Suppressor macrophage (primary cell): ENCODE results near the gene RBAK.
"Not testable (repeated sequence)": the region's sequence is repeated elsewhere in the genome, so short reads cannot be mapped to it uniquely, and the experiment has no call there.

ENCODE experiments used
- DNase-seq, 4 experiments: peaks; one replicate each; pipeline ENCODE4 v3.0.0-alpha.2; 2020 to 2022
- total RNA-seq, 17 experiments: gene quantifications; one replicate each; lab custom pipeline; 2026; ENCODE audit warnings: mixed read lengths in 6 of 17, inconsistent platforms in 3 of 17; lab: John Stamatoyannopoulos, UW

The RBAK gene
- 5.6 to 33.6 (median 18.2) reads per million in 17 experiments for total RNA-seq

DNA sequence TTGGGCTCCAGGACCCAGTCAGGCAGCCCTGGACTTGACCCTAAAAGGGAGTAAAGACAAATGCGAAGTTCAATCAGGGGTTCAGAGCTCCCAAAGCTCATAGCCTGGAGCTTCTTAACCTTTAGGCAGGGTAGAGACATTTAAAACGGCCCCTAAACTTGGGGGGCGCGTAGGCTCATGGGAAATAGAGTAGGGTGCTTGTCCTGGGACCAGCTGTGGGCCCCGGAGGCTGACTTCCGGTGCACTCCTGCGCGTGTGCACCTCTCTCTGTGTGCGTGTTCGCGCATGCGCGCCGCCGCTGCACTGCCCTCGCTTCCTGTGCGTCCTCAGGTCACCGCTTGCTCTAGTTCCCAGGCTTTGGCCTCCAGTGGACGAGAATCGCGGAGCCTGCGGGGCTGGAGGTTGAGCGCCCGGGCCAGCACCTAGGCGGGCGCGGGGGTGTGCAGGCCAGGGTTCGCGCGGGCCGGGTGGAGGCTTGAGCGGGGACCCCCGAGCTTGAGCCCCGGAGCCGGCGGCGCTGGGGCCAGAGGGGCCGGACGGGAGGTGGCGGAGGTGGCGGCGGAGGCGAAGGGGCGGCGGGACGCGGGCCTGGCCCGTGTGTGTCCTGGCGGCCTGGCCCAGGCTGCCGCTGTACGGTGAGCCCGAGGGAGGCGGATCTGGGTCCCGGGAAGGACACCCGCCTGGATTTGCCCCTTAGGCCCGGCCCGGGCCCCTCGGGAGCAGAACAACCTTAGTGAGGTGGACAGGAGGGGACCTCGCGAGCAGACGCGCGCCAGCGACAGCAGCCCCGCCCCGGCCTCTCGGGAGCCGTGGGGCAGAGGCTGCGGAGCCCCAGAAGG, at the start of gene RBAK:
Gene RBAK, plus strand, starts transcription at position 303 of the 839 bp plus-strand sequence. CDS start 2,217 bp downstream, outside the sequence.
- DNase-seq: peak; percentile 96 to 99 (median 98)

DNA sequence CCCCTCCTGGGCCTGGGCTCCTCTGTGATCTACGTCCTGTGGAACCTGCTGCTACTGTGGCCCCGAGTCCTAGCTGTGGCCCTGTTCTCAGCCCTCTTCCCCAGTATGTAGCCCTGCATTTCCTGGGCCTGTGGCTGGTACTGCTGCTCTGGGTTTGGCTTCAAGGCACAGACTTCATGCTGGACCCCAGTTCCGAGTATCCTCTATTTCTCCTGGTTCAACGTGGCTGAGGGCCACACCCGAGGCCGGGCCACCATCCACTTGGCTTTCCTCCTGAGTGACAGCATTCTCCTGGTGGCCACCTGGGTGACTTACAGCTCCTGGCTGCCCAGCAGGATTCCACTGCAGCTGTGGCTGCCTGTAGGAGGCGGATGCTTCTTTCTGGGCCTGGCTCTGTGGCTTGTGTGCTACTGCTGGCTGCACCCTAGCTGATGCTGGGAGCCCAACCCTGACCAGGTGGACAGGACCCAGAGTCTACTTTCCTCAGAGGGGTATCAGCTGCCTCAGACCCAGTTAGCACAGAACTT, 48.9 kb upstream of the RBAK start:
- DNase-seq: no peak

DNA sequence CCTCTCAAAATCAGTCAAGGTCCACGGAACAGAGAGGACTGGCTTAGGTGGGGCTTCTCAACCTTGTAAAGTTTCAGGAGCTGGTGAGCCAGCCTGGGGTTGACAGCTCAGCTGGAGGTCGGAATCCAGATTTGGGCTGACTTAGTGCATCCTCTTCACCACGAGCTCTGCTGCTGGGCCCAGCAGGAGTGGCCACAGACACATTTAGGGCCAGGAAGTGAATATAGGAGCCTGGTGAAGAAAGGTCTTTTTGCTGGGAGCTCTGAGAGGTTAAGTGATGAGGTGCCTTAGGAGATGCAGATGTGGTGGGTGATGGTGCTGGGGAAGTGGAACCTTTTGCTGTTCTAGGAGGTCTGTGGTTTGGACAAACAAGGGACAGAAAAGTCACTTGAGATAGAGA, 47.4 kb upstream of the RBAK start:
- DNase-seq: no peak

DNA sequence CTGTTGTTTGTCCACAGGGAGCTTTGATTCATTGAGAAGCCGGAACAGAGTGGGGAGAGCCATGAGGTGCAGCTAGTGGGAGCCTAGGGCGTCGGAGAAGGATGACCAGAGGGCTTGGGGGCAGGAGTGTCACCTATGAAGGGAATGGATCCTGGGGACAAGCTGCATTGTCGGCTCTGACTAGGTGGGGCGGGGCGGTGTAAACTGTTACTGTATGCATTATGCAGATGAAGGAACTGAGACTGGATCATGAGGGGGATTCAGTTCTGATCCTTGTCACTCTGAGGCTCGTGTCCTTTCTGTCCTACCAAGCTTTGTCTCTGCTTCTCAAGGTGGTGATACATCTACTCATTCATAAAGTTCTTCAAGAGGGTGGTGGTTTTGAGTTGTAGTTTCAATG, 46.8 kb upstream of the RBAK start:
- DNase-seq: no peak

DNA sequence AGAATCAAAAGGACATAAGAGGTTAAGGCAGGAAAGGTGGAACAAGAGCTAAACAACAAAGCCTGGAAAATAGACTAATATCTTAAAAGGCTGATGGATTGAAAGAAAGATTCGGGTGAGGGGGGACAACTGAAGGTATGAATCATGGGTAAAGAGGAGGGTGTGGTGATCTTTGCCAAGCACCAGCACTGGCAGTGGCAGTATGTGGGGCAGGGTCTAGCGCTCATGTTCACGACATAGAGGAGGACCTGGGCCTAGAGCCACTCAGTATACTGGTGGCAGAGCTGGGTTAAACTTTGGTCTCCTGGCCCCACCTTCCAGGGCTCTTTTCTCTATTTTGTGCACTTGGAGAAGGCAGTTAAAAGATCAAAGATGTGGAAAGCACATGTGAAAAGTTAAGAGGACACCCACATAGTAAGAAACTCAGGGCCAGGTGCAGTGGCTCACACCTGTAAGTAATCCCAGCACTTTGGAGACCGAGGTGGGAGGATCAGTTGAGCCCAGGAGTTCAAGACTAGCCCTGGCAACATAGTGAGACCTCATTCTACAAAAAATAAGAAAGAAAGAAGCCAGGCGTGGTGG, 46.2 kb upstream of the RBAK start:
- no peak for DNase-seq

DNA sequence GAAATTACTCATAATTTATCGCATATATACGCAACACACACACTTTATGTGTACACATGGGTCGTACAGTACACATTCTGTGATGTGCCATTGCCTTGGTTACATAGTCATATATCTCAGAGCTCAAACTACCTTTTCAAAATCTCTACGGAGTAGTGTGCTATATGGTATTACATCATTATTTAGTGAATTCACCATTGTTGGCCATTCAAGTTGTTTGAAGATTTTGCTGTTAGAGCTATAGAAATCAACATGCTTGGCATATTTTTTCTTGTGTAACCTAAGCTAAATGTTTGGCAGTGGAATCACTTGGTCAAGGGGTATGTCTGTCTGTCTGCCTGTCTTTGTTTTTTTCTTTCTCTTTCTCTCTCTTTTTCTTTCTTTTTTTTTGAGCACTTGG, 44.7 kb upstream of the RBAK start:
- DNase-seq: no peak

DNA sequence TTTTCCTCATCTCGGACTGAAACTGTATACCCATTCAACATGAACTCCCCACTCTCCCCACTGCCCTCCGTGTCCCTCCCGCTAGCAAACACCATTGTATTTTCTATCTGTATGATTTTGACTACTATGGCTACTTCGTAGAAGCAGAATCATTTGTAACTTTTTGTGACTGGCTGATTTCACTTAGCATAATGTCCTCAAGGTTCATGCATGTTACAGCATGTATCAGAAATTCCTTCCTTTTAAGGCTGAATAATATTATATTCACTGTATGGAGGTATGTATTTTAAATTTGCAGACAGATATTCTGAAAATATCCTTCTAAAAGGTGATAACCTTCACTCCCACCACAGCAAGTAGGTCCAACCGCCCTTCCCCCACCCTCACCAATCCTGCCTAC, 43.7 kb upstream of the RBAK start:
- no peak for DNase-seq

DNA sequence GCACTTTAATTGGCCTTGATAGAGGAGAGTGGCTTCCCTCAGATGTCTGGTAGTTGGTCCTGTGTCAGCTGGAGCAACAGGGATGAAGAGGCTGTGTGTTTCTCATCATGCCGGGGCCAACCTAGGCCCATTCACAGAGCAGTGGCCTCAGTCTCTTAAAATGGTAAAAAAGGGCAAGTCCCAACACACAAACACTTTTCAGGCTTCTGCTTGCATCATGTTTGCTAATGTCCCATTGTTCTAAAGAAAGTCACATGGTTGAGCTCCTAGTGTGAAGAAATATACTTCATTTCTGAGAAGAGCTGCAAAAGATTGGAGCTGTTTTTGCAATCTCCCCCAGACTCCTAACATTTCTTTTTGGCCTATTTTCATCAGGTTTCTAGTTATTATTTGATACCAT, 40.6 kb upstream of the RBAK start:
- peak in 1 of 4 experiments; percentile 1 for DNase-seq

DNA sequence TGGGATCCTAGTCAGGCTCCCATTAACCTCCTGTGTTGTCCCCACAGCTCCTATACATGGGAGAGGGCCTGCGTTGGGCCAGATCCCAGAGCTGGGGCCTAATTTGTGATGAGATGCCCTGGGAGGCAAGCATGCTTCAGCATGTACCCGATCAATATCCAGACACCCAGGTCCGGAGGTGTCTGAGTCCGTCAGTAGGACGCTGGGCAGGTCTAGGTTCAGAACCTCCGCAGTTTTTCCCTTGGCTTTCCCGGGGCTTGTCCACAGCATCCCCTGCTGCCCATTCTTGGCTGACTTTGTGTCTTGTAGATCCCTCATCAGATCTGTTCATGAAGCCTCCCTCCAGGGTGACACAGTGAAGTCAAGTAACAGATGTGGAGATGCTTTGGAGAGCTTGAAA, 32.7 kb upstream of the RBAK start:
- DNase-seq: no peak

DNA sequence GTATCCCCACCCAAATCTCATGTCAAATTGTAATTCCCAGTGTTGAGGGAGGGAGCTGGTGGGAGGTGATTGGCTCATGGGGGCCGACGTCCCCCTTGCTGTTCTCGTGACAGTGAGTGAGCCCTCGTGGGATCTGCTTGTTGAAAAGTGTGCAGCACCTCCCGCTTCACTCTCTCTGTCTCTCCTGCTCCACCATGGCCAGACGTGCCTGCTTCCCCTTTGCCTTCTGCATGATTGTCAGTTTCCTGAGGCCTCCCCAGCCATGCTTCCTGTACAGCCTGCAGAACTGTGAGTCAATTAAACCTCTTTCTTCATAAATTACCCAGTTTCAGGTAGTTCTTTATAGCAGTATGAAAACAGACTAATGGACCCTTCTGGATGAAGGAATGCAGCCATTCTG, 29.7 kb upstream of the RBAK start:
- DNase-seq: not testable (repeated sequence)

DNA sequence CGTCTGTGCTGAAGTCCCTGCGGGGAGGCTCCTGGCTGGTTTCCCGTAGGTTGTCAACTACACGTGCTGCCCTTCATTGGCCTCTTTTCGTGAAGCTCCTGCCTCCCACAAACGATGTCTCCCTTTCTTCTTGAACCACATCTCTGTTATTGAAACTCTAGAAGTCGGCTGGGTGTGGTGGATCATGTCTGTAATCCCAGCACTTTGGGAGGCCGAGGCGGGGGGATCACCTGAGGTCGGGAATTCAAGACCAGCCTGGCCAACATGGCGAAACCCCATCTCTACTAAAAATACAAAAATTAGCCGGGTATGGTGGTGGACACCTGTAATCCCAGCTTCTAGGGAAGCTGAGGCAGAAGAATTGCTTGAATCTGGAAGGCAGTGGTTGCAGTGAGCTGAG, 28.0 kb upstream of the RBAK start:
- not testable (repeated sequence) for DNase-seq

DNA sequence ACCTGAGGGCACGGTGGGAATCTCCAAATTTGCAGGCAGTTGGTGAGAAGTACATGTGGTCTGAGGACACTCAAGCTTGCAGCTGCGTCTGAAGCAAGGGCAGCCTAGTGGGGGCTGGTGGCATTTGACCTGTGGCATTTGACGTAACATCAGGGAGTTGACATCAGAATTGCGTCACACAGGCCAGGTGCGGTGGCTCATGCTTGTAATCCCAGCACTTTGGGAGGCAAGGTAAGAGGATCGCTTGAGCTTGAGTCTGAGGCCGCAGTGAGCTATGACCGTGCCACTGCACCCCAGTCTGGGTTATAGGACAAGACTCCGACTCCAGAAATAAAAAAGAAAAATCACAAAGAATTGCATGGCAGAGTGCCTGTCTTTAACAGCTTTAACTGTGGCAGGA, 25.6 kb upstream of the RBAK start:
- no peak for DNase-seq

DNA sequence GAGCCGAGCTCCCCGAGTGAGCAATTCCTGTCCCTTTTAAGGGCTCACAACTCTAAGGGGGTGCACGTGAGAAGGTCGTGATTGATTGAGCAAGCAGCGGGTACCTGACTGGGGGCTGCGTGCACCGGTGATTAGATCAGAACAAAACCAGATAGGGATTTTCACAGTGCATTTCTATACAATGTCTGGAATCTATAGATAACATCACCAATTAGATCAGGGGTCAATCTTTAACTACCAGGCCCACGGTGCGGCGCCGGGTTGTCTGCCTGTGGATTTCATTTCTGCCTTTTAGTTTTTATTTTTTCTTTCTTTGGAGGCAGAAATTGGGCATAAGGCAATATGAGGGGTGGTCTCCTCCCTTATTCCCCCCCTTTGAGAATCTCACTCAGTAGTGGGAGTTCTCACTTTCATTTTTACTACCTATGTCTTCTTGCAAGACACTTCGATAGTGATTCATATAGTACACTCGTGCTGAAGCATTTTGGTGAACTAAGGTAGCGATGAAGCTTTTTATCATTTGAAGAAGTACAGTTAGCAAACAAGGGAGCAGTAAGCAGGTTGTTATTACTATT, 24.6 kb upstream of the RBAK start:
- DNase-seq: not testable (repeated sequence)

DNA sequence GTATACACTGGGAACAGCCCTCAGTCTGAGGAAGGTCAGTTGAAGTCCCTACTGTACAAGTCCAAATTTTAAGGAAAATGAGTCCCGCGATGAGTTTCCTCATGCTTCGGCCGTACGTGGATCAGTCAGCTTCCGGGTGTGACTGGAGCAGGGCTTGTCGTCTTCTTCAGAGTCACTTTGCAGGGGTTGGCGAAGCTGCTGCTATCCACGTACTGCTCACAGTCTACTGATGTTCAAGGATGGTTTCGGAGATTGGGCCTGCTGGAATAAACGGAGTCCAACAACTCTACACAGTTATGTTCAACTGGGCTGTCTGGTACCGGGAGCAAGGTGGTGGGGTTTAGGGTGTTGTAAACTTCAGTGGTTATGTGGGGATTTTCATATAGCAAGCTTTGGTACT, 22.0 kb upstream of the RBAK start:
- DNase-seq: not testable (repeated sequence)

DNA sequence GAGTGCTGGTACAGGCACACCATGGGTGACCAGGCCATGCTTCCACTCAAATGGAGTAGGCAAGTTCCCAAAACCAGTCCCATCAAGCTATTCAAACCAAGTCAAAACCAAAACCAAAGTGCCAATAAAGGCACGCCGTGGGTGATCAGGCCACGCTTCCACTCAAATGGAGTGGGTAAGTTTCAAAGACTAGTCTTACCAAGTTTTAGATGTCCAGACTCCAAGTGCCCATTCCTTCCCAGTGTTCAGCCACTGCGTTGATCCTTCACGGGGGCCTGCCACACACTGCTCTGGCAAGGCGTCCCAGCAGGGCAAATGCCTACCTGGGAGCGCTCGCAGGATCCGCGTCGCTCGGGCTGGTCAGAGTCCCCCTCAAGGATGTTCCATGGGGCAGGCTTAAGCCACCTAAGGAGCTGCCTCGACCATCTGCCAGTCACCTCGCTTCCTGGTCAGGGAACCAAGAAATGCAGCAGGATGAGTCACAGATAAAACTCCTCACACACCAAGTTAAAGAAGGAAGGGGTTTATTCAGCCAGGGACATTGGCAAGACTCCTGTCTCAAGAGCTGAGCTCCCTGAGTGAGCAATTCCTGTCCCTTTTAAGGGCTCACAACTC, 17.8 kb upstream of the RBAK start:
- DNase-seq: not testable (repeated sequence)

DNA sequence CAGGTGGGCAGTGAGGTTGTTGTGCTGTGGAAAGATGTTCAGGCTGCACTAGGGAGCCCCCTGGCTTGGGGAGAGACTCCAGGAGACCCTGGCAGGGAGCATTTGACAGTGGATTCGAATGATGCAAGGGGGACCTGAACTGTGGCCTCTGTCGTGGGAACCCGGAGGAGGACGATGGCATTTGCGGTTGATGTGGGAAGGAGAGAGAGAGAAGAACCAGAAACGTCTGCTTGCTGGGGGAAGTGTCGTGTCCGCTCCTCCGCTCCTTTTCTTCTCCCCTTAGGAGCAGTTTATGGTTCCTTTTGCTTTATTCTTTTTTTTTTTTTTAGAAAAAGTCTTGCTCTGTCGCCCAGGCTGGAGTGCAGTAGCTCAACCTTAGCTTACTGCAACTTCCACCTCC, 12.5 kb upstream of the RBAK start:
- DNase-seq: not testable (repeated sequence)

DNA sequence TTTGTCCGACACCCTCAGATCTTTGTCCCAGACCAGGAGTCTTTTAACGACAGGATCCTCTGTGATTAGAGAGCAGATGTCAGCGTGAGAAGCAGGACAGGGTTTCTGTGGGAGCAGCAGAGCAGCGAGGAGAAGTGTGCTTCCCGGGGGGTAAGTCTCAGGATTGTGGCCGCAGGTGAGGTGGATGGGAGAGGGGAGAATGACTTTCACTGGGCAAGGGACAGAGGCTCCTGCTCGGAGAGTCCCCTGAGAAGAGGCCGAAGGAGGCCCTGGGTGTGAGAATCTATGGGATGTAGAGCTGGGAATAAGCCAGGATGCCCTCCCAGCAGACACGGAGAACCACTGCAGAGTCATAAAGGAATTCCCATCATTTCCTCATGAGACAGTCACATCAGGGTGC, 10.4 kb upstream of the RBAK start:
- no peak for DNase-seq

DNA sequence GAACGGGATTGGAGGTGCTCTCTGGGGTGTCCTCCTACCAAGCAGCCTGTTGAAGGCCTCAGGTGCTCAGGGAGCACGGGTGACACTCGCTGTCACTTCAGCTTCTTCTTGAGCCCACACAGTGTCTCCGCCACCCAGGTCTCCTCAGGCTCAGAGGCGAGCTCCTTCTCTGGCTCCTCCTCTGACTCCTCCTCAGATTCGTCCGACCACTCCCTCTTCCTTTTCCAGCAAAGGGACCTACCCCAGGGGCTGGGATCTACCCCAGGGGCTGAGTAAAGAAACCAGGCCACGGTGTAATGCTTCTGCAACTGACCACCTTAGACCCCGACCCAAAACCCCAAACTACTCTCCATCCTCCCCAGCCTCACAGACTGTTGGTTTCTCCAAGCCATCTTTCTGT, 9.2 kb upstream of the RBAK start:
- DNase-seq: no peak

DNA sequence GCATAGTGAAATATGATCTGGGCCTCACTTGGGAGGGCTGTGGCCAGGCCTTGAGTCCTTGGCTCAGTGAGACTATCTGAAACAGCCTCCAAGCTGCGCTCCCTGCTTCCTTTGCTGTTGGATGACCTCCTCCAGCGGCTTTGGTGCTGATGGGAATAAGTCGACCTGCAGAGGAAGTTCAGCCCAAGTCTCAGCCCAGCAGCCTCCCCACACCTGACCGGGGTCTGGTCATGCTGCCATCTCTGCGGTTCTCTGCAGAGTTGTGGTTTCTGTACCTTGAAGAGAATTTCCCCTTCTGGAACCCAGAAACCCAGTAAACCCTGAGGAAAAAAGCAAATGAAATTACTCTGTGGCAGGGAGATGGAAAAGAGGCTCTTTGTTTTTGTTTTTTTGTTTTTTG, 4.6 kb upstream of the RBAK start:
- no peak for DNase-seq

DNA sequence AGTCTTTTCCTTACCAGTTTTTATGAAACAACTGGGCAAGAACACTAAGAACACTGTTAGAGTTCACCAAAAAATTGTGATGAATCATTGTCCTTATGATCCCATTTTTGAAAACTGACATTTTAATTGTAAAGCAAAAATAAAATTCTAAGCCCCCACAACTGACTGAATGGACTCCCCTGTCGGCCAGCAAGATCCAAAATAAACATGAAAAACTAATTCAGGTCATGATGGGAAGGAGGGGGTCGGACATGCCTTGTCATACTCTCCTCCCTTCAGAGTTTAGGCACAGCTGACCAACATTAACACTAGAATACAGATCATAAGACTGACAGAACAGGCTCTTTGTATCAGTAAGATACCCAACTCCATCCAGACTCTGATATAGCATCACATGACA, 2.0 kb upstream of the RBAK start:
- DNase-seq: no peak

DNA sequence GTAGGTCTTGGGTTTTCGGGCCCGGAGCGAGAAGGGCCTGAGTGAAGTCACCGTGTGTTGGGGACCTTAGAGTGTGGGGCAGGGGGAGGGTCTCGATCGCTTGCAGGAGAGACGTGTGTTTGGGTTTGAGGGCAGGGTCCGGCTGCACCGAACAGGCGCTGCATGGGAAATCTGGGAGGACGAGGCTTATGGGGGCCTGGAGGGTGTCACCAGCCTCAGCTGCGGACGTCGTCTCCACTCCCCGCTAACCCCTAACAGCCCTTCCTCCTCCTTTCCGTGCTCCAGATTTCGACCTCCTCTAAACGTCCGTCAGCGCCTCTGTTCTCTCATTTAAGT, 705 bp downstream of the RBAK start:
- peak; percentile 3 to 17 (median 12) for DNase-seq

DNA sequence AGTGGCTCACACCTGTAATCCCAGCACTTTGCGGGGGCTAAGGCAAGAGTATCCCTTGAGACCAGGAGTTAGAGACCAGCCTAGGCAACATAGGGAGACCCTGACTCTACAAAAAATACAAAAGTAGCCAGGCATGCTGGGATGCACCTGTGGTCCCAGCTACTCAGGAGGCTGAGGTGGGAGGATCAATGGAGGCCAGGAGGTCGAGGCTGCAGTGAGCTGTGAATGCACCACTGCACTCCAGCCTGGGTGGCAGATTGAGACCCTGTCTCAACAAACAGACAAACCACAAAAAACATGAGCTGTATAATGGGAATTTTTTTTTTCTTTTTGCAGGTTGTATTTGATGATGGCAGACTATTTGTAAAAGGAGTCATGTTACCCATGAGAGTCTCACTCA, 1.5 kb downstream of the RBAK start:
- DNase-seq: not testable (repeated sequence)

DNA sequence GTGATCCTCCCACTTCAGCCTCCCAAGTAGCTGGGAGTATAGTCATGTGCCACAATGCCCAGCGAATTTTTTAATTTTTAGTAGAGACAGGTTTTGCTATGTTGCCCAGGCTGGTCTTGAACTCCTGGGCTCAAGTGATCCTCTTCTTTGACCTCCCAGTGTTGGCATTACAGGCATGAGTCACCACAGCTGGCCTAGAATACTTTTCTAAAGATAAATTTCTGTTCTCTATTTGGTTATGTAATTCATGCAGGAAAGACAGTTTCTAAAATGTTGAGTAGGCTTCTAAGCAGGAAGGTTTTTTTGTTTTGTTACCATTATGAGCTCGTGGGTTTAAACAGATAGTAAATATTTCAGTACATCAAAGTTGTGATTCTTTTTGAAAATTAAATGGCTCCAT, 5.0 kb downstream of the RBAK start:
- DNase-seq: peak in 3 of 4 experiments; percentile 30 to 50 (median 43)
